GM19238 (cell line): Measurements from ENCODE around the gene VIPR2.

ENCODE experiments used
- DNase-seq: peaks from one replicate; pipeline ENCODE4 v3.0.0; 2011; ENCODE audit warnings: low spot score; ENCODE audit not compliant: insufficient read length

VIPR2 gene

DNA sequence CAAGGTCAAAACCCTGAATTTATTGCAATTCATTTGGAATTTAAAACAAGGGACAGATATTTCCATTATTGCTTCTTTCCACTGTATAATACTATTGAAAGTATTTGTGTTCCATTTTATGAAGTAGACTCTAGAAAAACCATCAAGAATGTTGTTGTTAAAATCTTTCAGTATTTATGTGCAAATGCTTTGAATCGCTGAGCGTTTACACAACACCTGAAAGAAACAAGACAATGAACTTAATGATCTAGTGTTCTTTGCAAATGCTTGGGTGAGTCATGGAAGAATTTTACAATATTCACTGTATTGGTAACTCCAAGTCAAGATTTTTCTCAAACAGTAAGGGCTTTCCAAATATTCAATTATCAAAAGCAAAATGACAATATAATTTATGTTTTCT lies 97.1 kb downstream of the VIPR2 start:
- no peak for DNase-seq

- no peak for DNase-seq
Observed at GRCh38 chr7:159046300-159046699, 98.4 kb downstream of the VIPR2 start.

DNA sequence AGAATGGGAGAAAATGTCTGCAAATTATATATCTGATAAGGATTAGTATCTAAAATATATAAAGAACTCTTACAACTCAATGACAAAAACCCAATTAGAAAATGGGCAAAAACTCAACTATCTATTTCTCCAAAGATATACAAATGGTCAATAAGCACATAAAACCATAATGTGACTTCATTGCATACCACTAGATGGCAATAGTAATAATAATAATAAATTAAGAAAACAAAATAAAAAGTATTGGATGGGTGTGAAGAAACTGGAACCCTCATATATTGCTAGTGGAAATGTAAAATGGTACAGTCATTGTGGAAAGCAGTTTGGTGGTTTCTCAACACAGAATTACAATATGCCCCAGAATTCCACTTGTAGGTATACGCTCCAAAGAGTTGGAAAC lies 98.8 kb downstream of the VIPR2 start:
- no peak for DNase-seq

GRCh38 chr7:159042581-159043101 lies 102.0 kb downstream of the VIPR2 start:
- no peak for DNase-seq

- DNase-seq, result no peak
Observed at GRCh38 chr7:159042103-159042502, 102.6 kb downstream of the VIPR2 start.

DNA sequence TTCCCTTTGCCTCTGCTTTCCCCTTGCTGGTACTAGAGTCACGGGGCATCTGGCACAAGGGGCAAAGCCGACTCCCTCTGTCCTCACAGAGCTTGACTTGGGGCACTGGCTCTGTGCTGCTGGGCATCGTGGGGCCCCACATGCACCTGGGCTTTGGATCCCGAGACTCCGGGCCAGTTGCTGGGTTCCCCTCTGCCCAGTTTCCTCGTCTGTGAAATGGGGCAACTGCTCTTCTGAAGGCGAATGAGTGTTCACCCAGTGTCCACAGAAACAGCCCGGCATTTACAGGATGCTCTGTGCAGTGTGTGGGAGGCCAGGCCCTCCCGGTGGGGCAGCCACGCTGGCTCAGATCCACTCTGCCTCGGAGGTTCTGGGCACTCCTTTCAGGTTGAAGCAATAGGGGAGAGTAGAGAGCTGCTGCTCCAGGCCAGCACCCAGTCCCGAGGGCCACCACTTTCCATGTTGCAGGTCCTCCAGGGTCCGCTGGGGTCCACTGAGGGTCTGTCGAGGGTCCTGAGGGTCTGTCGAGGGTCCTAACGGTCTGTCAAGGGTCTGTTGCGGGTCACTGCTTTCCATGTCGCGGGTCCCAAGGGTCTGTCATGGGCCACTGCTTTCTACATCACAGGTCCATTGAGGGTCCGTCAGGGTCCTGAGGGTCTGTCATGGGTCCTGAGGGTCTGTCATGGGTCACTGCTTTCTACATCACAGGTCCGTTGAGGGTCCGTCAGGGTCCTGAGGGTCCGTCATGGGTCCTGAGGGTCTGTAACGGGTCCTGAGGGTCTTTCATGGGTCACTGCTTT lies 103.6 kb downstream of the VIPR2 start:
- no peak for DNase-seq

- no peak for DNase-seq
Observed at GRCh38 chr7:159040146-159040545, 104.5 kb downstream of the VIPR2 start.

DNA sequence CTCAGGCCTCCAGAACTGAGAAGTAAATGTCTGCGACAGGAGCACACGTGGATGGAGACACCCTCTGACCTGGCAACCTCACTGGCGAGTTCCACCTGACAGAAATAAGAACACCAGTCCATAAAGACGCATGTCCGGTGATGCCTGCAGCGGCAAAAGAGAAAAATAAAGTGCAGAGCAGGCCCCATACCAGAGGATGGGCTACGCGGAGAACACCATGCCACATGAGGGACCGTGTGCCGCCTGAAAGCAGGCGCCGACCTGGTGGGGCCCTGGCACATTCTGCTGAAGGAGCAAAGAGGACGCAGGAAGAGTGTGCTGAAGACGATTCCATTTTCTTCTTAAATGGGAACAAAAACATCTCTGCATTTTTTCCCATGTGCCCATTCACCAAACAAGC lies 105.0 kb downstream of the VIPR2 start:
- DNase-seq, result no peak

DNA sequence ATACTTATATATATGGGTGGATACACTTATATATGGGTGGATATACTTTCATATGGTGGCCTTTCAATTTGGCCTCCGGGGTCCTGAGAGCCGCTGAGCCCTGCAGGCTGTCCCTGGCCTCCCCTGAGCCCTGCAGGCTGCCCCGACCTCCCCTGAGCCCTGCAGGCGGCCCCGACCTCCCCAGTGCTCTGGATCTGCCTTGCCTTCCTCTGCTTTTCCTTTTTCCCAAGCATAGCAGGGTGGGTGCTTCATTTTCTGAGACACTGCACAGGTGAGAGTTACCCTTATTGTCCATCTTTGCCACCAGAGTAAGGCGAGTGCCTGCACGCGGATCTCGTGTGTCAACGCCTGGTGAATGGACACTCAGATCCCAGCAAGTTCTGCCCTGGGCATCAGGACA lies 106.6 kb downstream of the VIPR2 start:
- DNase-seq, result no peak

- DNase-seq, result no peak
Observed at GRCh38 chr7:159036916-159037605, 107.6 kb downstream of the VIPR2 start.

GRCh38 chr7:159035571-159036073 lies 109.0 kb downstream of the VIPR2 start:
- no peak for DNase-seq

- DNase-seq, result no peak
Observed at GRCh38 chr7:159034988-159035387, 109.7 kb downstream of the VIPR2 start.

- no peak for DNase-seq
Observed at GRCh38 chr7:159034394-159034793, 110.3 kb downstream of the VIPR2 start.

DNA sequence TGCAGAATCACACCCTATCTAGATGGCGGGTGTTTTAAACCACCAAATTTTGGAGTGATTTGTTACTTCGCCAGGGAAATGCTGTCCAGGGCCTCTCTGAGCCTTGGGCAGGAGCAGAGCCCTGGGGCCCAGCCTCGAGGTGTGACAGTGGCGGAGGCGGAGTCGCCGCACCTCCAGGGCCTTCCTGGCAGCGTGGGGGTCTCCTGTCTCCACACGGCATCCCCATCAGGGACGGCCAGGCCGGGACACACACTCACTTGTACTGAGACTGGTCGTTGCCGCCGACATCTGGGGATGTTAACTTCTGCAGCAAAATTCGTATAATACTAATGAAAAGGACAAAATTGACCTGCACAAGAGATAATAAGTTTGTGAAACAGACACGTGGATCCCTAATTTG lies 110.7 kb downstream of the VIPR2 start:
- no peak for DNase-seq

DNA sequence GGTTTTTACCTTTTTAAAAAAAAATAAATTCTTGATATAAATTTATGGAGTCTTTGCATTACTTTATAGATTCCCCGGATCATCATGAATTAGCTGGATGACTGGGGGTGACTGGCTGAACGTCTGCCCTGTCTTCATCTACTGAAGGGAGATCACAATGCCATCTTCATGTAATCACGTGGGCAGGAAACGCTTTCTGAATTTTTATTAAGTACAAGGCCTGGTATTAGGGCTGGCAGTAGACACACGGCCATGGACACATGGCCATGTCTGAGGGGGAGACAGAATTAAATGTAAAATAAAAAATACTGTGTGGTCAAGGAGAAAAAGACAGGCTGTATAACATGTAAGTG lies 111.2 kb downstream of the VIPR2 start:
- DNase-seq, result no peak

GRCh38 chr7:159032753-159033472 lies 111.8 kb downstream of the VIPR2 start:
- DNase-seq, result no peak

- DNase-seq, result no peak
Observed at GRCh38 chr7:159032322-159032721, 112.3 kb downstream of the VIPR2 start.

GRCh38 chr7:159031750-159032149 lies 112.9 kb downstream of the VIPR2 start:
- DNase-seq, result no peak

- DNase-seq, result no peak
Observed at GRCh38 chr7:159031135-159031701, 113.4 kb downstream of the VIPR2 start.

GRCh38 chr7:159030490-159031134 lies 114.1 kb downstream of the VIPR2 start:
- DNase-seq, result no peak
